ENCODE results near the gene RELA.

RELA gene

DNA sequence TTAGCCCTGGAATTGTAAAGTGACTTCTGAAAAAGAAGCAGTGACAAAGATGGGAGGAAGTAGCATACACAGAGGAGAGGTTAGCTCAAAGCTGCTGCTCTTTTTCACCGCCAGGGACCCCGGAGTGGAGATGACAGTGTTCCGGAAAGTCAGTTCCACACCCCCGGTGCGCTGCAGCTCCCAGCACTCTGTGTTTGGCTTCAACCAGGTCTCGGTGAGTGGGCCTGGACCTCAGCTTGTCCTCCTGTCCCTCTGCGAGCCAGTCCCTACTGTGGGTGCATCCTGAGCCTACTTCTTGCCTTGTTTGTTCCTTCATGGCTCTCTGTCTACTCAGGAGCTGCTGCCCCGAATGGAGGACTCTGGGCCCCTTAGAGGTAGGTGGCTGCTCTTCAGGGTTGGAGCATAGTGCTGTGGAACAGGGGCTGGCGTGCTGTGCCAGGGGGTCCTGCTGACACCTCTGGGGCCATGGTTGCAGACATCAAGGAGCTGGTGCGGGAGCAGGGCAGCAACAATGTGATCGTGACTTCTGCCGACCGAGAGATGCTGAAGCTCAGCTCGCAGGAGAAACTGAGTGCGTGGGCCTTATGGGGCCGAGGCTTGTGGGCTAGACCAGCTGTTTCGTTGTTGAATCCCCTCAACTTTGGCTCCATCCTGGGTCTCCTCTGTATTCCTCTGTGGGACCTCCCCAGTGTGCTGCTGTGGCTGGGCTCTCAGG, 45.4 kb downstream of the RELA start:
- no peaks in the 10 kb centered on the region for H3K27me3 ChIP-seq (ENCODE audit: insufficient read depth, low read depth)
- no peak overlapping the region for H2AFZ ChIP-seq (ENCODE audit: low read depth)
- peaks cover 28% of the 10 kb centered on the region for H3K4me1 ChIP-seq (ENCODE audit: low read depth, poor library complexity, severe bottlenecking)
- H4K20me1 ChIP-seq (ENCODE audit: insufficient read depth): no peaks in the 10 kb centered on the region
- TF ChIP-seq CTCF (conservative IDR thresholded peaks at IDR 0.05; ENCODE audit: low read depth, low read length): no peak
- no peak overlapping the region for H3K4me3 ChIP-seq (IDR thresholded peaks at IDR 0.05; ENCODE audit: insufficient read depth, low read depth, low read length)
- H3K36me3 ChIP-seq (ENCODE audit: insufficient read depth): no peaks in the 10 kb centered on the region
- H3K4me2 ChIP-seq: peak overlapping the region; percentile 97; the same call in 1 of the 2 replicates
- no peak overlapping the region for H3K9ac ChIP-seq
- no peak overlapping the region for H3K27ac ChIP-seq
- peaks cover 36% of the 10 kb centered on the region for H3K79me2 ChIP-seq (ENCODE audit: insufficient read depth, low read depth)

GRCh38 chr11:65616575-65617001, 46.1 kb downstream of the RELA start:
- Histone ChIP-seq H3K4me2 (peak overlapping the region; percentile 97), H3K27ac (no peak overlapping the region), H3K4me1 (ENCODE audit: low read depth, poor library complexity, severe bottlenecking) (peaks cover 31% of the 10 kb centered on the region), H2AFZ (ENCODE audit: low read depth) (no peak overlapping the region), H3K36me3 (ENCODE audit: insufficient read depth) (no peaks in the 10 kb centered on the region), H4K20me1 (ENCODE audit: insufficient read depth) (no peaks in the 10 kb centered on the region), H3K79me2 (ENCODE audit: insufficient read depth, low read depth) (peaks cover 42% of the 10 kb centered on the region), H3K4me3 (IDR thresholded peaks at IDR 0.05; ENCODE audit: insufficient read depth, low read depth, low read length) (no peak overlapping the region), H3K27me3 (ENCODE audit: insufficient read depth, low read depth) (no peaks in the 10 kb centered on the region), H3K9ac (peak overlapping the region; percentile 55; the same call in 1 of the 2 replicates)
- TF ChIP-seq CTCF (conservative IDR thresholded peaks at IDR 0.05; ENCODE audit: low read depth, low read length): no peak

DNA sequence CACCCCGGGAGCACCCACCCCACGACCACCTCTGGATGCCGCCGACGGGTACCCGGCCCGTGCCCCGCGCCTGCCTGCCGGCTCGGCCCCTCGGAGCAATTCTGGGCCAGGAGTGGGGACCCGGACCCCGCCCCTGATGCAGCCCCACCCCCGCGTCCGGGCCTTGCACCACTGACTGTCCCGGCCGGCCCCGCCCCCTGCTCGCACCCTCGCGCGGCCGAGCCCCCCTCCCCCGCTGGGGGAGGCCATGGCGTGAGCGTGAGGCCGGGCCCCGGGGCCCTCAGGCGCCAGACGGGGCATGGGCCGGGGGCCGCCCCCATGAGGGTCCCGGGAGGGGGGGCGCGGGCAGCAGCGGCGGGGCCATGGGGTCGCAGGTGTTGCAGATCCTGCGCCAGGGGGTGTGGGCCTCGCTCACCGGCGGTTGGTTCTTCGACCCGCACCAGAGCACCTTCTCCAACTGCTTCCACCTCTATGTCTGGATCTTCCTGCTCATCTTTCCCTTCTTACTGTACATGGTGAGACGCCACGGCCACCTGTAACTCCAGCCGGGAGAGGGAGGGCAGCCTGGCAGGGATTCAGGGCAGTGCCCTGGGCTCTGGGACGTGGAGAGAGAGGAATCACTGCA, 46.7 kb downstream of the RELA start:
- no peaks in the 10 kb centered on the region for H3K36me3 ChIP-seq (ENCODE audit: insufficient read depth)
- H2AFZ ChIP-seq (ENCODE audit: low read depth): no peak overlapping the region

More for the DNA sequence above, 46.7 kb downstream of the RELA start:
- Histone ChIP-seq H3K4me3 (IDR thresholded peaks at IDR 0.05; ENCODE audit: insufficient read depth, low read depth, low read length) (no peak overlapping the region), H4K20me1 (ENCODE audit: insufficient read depth) (no peaks in the 10 kb centered on the region), H3K79me2 (ENCODE audit: insufficient read depth, low read depth) (peaks cover 42% of the 10 kb centered on the region), H3K4me1 (ENCODE audit: low read depth, poor library complexity, severe bottlenecking) (peaks cover 35% of the 10 kb centered on the region), H3K27me3 (ENCODE audit: insufficient read depth, low read depth) (no peaks in the 10 kb centered on the region), H3K4me2 (peak overlapping the region; percentile 97), H3K27ac (peak overlapping the region; percentile 44), H3K9ac (peak overlapping the region; percentile 55)
- no peak for TF ChIP-seq CTCF (conservative IDR thresholded peaks at IDR 0.05; ENCODE audit: low read depth, low read length)

Data from KMS-11 (cell line).